Measurements from ENCODE around the gene STAG3.
"Not testable (repeated sequence)": the region's sequence is repeated elsewhere in the genome, so short reads cannot be mapped to it uniquely, and the experiment has no call there.

STAG3 gene, protein sequence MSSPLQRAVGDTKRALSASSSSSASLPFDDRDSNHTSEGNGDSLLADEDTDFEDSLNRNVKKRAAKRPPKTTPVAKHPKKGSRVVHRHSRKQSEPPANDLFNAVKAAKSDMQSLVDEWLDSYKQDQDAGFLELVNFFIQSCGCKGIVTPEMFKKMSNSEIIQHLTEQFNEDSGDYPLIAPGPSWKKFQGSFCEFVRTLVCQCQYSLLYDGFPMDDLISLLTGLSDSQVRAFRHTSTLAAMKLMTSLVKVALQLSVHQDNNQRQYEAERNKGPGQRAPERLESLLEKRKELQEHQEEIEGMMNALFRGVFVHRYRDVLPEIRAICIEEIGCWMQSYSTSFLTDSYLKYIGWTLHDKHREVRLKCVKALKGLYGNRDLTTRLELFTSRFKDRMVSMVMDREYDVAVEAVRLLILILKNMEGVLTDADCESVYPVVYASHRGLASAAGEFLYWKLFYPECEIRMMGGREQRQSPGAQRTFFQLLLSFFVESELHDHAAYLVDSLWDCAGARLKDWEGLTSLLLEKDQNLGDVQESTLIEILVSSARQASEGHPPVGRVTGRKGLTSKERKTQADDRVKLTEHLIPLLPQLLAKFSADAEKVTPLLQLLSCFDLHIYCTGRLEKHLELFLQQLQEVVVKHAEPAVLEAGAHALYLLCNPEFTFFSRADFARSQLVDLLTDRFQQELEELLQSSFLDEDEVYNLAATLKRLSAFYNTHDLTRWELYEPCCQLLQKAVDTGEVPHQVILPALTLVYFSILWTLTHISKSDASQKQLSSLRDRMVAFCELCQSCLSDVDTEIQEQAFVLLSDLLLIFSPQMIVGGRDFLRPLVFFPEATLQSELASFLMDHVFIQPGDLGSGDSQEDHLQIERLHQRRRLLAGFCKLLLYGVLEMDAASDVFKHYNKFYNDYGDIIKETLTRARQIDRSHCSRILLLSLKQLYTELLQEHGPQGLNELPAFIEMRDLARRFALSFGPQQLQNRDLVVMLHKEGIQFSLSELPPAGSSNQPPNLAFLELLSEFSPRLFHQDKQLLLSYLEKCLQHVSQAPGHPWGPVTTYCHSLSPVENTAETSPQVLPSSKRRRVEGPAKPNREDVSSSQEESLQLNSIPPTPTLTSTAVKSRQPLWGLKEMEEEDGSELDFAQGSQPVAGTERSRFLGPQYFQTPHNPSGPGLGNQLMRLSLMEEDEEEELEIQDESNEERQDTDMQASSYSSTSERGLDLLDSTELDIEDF

DNA sequence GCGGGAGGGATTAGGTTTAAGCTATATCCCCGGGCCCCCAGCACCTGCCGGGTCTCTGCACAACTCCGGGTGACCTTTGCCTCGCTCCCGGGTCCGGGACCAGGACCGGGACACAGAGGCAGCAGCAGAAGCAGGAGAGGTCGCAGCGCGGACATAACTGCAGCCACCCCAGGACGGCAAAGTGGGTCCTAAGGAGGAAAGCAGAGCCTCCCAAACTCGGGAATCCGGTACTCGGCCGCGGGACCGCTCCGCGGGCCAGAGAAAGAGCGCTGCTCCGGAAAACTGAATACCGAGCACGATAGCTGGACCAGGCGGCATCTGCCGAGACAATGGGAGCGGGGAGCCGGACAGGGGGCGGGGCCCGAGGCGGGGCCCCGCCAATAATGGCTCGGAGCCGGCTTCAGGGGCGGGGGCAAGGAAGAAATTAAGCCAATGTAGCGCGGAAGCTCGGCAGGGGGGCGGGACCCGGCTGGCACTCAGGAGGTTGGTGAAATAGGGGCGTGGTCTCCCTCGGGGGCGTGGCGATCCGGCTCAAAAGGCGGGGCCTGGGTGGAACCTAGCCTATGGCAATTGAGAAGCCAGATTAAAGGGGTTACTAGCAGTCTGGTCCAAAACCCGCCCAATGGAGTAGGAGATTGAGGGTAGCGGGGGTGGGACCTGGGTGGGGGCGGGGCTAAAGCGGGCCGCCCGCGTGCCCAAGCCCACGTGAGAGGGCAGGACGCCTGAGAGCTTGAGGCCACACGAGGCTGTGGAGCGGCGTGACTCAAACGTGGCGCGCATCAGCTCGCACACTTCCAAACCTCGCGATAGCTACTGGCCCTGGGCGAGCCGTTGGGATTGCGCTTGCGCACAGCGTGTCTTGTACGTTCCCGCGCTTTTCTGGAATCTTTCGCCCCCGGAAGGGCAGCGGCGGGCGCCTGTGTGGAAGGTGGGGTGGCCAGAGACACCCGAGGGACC, at the start of gene STAG3, which contains the start of gene GPC2:
Gene STAG3 (plus strand): TSS at position 874 of the 957 bp plus-strand sequence. CDS start 2,639 bp downstream, outside the sequence.
Gene GPC2 (minus strand): TSS at position 337 of the 957 bp plus-strand sequence. CDS start 182 bp downstream, at position 155.
- peak; percentile 98 for DNase-seq

- DNase-seq = no peak
Observed at GRCh38 chr7:100128637-100128963, 49.1 kb upstream of the STAG3 start.

DNA sequence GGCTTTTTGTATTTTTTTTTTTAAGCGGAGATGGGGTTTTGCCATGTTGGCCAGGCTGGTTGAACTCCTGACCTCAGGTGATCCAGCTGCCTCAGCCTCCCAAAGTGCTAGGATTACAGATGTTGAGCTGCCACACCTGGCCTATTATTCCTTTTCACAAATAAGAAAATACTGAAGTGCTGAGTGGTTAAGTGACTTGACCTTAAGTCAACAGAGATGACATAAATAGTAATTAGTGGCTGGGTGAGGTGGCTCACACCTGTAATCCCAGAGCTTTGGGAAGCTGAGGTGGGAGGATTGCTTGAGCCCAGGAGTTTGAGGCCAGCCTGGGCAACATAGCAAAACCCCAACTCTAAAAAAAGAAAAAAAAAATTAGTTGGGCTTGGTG, 47.5 kb upstream of the STAG3 start:
- not testable (repeated sequence) for DNase-seq

DNA sequence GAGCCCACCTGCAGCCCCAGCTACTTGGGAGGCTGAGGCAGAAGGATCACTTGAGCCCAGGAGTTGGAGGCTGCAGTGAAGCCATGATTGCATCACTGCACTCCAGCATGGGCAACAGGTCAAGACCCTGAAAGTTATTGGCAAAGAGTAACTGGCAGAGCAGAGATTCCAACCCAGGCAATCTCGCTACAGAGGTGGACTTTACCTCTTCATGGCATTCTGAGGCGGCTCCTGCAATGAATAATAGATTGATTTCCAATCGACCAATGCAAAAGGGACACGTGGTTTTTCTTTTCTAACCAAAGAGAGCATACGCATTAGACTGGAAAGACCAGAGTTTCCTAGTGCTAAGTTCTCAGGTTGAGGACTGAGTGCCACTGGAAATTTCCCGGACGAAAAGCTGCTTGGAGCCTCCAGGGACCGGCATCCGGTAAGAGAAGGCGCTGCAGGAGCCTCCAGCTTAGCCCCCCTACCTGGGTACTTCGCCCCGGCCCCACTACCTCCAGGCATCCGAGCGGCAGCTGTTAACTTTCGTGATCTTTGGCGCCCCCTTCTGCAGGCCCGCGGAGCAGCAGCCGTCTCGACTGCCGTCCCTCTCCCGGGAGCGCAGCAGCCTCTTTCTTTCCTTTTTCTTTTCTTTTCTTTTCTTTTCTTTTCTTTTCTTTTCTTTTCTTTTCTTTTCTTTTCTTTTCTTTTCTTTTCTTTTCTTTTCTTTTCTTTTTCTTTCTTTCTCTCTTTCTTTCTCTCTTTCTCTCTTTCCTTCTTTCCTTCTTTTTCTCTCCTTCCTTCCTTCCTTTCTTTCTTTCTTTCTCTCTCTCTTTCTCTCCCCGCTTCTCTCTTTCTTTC, 46.9 kb upstream of the STAG3 start:
- DNase-seq = peak; percentile 73 to 78

DNA sequence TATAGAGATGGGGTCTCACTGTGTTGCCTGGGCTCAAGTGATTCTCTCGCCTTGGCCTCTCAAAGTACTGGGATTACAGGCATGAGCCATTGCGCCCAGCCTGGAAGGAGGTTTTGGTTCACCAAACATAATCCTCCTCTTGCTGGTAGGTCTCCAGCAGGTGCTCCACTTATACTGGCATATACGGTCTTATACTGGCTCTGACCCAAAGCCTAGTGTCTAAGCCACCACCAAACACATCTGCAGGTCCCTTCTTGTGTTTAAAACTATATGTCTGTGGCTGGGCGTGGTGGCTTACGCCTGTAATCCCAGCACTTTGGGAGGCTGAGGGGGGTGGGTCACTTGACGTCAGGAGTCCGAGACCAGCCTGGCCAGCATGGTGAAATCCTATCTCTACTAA, 45.6 kb upstream of the STAG3 start:
- DNase-seq = no peak

GRCh38 chr7:100132697-100133151, 45.0 kb upstream of the STAG3 start:
- peak; percentile 46 to 57 for DNase-seq

GRCh38 chr7:100137851-100138760, 39.6 kb upstream of the STAG3 start:
- DNase-seq = no peak

DNA sequence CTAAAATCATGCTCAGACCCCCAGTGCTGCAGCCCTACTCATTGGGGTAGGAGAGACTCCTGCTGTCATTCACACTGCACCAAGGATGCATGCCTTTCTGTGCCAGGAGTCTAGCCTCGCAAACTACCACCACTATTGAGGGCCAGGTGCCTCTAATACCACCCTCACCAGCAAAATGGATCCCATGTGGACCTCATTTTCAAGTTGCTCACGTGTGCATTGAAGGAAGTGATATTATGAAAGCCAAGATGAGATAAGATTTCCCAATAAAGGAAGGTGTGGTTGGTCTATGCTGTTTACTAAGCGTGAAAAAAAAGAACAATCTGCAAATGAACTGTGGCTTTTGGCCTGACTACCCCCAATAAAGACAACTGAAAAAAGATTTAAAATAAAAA, 36.2 kb upstream of the STAG3 start:
- no peak for DNase-seq

DNA sequence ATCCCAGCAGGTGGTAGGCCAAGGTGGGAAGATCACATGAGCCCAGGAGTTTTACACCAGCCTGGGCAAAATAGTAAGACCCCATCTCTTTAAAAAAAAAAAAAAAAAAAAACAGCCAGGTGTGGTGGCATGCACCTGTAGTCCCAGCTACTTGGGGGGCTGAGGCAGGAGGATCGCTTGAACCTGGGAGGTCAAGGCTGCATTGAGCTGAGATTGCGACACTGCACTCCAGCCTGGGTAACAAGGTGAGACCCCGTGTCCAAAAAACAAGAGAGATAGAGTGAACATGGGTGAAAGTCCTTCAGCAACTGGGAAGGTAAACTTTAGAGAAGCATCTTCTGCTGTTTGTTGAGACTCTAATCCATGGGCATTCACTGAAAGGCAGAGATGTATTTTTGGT, 35.3 kb upstream of the STAG3 start:
- no peak for DNase-seq

DNA sequence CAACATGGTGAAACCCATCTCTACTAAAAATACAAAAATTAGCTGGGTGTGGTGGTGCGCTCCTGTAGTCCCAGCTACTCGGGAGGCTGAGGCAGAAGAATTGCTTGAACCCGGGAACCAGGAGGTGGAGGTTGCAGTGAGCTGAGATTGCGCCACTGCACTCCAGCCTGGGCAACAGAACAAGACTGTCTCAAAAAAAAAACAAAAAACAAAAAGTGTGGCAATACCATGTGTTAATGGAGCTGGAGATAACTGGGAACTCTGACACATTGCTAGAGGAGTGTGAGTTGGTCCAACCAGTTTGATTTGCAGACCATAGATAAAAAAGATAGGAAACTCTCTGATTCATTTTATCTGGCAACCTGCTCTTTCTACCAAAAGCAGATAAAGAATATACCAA, 31.4 kb upstream of the STAG3 start:
- DNase-seq = not testable (repeated sequence)

- DNase-seq = no peak
Observed at GRCh38 chr7:100147278-100147677, 30.4 kb upstream of the STAG3 start.

DNA sequence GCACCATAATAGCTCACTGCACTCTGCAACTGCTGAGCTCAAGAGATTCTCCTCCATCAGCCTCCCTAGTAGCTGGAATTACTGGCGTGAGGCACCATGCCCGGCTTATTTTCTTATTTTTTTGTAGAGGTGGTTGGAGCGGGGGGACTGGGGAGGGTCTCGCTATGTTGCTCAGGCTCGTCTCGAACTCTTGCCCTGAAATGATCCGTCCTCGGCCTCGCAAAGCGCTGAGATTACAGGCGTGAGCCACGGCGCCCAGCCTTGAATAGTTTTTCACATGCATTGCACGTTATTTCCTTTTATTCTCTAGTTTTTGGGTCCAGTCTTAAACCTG, 29.5 kb upstream of the STAG3 start:
- DNase-seq = no peak

DNA sequence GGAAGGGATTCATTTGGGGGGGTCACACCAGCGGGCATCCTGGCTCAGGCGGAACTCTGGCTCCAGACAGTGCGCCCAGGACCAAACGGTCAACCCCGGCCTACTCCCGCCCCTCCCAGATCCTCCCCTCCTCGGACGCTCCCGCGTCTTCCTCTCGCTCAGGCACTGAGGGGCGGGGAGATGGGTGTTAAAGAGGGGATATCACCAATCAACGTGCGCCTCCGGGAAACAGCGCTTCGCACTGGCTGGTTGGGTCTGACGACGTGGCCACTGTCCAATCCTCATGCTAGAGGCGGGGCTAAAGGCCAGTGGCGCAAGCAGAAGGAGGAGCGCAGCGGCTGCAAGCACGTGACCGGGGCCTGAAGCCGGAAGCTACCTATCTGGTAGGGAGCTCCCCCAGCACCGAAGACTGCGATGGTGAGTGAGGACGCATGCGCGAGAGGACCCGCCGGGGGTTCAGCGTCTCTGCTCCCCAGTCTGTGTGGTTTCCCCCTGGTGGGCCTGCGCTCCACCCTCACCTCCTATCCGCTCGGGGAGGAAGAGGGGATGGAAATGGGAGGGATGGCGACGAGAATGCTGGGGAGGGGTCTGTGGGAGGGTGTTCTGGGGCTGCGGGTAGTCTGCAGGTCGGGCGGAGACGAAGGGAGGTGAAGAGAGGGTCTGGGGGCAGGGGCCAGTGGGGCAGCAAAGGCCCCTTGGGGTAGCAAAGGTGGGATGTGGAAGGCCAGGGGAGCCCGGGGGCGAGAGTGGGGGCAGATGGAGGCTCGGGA, 29.0 kb upstream of the STAG3 start, which contains the start of gene LAMTOR4:
Gene LAMTOR4 (plus strand): TSS at position 360 of the 770 bp plus-strand sequence. CDS start 55 bp downstream, at position 415.
- peak; percentile 91 to 99 for DNase-seq

GRCh38 chr7:100152404-100152803, 25.3 kb upstream of the STAG3 start:
- DNase-seq = no peak

DNA sequence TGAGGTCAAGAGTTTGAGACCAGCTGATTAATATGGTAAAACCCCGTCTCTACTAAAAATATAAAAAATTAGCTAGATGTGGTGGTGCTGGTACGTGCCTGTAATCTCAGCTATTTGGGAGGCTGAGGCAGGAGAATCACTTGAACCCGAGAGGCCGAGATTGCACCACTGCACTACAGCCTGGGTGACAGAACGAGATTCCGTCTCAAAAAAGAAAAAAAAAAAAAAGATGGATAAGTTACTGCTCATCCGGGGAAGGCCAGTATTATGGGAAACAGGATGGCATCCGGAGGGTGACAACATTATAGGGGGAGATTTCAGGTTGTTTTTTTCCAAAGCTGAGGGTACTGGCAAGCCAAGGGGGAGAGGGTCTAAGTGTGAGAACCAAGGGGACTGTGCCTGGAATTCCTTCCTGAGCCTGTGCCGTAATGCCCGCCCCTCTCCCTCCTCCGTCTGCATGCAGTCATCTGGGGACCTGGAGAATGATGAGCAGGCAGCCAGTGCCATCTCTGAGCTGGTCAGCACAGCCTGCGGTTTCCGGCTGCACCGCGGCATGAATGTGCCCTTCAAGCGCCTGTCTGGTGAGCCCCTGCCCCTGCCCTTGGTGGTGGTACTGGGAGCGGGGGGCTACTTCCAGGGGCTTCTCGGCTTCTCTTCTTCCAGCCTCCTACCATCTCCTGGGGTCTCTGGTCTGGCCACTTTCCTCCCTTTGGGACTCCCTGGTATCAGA, 24.6 kb upstream of the STAG3 start:
- no peak for DNase-seq

DNA sequence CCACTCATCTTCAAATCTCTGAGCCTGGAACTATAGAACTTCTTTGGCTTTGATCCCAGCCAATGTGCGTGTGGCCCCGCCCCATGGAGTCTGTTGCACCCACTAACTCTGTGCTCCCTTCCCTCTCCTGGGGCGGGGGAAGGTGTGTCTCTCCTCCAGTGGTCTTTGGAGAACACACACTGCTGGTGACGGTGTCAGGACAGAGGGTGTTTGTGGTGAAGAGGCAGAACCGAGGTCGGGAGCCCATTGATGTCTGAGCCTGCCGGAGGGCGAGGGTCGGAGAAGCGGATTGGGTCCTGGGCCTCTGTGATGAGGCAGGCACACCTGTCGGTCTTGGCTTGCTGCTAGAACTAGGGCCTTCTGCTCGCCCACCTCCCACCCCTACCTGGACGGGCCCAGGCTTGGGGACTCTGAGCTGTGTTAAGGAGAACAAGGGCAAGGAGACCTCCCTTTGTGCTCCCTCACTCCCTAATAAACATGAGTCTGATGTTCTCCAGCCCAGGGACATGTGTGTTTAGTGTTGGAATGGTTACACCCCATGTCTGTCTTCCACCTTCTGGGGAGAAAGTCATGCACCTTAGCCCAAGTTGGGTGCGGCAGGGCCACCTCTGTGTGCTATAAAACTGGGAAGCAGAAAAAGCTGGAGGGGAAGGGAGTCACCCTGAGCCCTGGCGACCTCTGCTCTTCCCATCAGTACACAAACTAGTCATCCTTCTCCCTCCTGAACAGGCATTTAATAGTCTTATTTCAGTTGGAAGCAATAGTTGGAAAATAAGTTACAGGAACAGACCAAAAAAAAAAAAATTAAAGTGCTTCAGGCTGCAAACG, 23.8 kb upstream of the STAG3 start:
- no peak for DNase-seq

All from stimulated activated CD4-positive, alpha-beta T cell treated with anti-CD3 and anti-CD28 coated beads, Interleukin-4, amount 100 ng/mL, for 4 hours (primary cell).